ENCODE data around the gene RNF103. TPM values are rescaled to one million over a fixed set of nuclear protein-coding genes. Genes with fewer than 3 reads are reported as not detected.

The RNF103 gene
- total and polyA plus RNA-seq, 2 experiments from 2014 or later: 35.3 to 59.4 TPM

DNA sequence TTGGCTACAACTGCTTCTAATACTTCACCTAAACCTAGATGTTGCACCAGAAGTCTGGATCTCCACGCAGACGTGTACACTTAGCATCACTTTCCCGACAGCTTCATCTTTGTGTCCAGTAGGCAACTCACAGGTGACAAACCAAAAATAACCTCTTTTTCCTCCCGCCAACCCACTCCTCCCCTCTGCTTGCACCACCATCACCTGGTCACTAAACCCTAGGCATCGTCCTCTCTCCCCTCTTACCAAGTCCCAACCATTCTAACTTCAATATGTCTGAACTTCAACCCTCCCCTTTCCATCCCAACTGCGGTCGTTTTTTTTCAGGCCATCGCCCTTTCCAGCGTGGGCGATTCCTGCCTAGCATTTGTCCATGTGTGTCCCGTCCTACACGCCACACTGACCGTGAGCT is 60.0 kb downstream of the RNF103 start:
- peak overlapping the region; percentile 99 for H3K27ac ChIP-seq
- peak overlapping the region; percentile 70 for H3K4me2 ChIP-seq
- 85% methylated on average over 13 of the region's 13 CpGs for WGBS (ENCODE audit: low lambda C conversion rate, missing lambda C conversion rate)
- H2AFZ ChIP-seq: peak overlapping the region; percentile 50
- H3K9me2 ChIP-seq (replicated peaks; ENCODE audit: insufficient read depth): no peaks in the 10 kb centered on the region
- no peaks in the 10 kb centered on the region for H3K9me3 ChIP-seq (ENCODE audit: low read depth)
- H3K4me3 ChIP-seq: no peak overlapping the region
- DNase-seq (ENCODE audit: low spot score): no peak
- H3K36me3 ChIP-seq (replicated peaks; ENCODE audit: insufficient read depth, low read depth): no peaks in the 10 kb centered on the region
- H3K79me2 ChIP-seq: peaks cover 40% of the 10 kb centered on the region
- no peaks in the 10 kb centered on the region for H3K27me3 ChIP-seq
- TF ChIP-seq, protein P1, sequence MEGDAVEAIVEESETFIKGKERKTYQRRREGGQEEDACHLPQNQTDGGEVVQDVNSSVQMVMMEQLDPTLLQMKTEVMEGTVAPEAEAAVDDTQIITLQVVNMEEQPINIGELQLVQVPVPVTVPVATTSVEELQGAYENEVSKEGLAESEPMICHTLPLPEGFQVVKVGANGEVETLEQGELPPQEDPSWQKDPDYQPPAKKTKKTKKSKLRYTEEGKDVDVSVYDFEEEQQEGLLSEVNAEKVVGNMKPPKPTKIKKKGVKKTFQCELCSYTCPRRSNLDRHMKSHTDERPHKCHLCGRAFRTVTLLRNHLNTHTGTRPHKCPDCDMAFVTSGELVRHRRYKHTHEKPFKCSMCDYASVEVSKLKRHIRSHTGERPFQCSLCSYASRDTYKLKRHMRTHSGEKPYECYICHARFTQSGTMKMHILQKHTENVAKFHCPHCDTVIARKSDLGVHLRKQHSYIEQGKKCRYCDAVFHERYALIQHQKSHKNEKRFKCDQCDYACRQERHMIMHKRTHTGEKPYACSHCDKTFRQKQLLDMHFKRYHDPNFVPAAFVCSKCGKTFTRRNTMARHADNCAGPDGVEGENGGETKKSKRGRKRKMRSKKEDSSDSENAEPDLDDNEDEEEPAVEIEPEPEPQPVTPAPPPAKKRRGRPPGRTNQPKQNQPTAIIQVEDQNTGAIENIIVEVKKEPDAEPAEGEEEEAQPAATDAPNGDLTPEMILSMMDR (IDR thresholded peaks at IDR 0.05; ENCODE audit: poor library complexity): no peak
- TF ChIP-seq EZH2phosphoT487 (IDR thresholded peaks at IDR 0.05; ENCODE audit: low read depth, severe bottlenecking, unreplicated experiment) (no peak), EZH2 (IDR thresholded peaks at IDR 0.05; ENCODE audit: borderline replicate concordance) (no peak)
- H3K4me1 ChIP-seq (ENCODE audit: insufficient read depth): peaks cover 9% of the 10 kb centered on the region
- H4K20me1 ChIP-seq (ENCODE audit: insufficient read depth, poor library complexity, severe bottlenecking): no peaks in the 10 kb centered on the region

DNA sequence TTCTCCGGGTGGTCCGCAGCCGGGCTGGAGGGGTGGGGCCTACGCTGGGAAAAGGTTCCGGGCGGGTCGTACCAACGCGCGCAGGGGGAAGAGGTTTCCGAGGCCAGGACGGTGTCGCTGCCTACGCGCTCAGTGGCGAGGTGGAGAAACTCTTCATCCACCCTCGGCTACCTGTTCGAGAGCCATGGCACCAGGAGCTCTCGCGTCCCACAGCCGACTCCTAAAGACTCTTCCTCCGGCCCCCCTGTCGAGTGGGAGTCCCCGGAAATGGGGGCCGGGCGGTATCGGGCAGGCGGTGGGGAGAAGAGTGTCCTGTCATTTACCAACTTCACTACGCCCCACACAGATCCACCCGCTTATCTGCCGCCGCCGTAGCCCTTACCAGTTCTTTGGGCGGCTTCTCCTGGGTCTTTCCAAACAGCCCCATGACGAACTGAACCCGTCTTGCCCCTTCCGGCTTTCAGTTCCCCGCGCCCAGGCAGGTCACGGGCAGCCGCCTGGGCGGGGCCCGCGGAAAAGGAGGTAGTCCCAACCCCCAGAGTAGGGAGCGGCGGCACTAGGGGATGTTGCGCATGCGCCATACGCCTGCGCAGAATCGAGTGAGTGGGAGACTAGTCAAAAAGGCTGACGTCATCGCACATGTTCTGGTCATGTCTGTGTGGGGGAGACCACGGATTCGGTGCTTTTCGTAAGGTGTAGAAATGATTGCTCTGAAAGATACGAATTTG is 60.6 kb downstream of the RNF103 start, which contains the start of gene CHMP3:
TSS of gene CHMP3 (minus strand) at position 522 of the 728 bp plus-strand sequence. CDS start at position 427, 95 bp downstream.
- no peaks in the 10 kb centered on the region for H3K36me3 ChIP-seq (replicated peaks; ENCODE audit: insufficient read depth, low read depth)
- DNase-seq (ENCODE audit: low spot score): peak; percentile 99
- peaks cover 46% of the 10 kb centered on the region for H3K79me2 ChIP-seq
- H3K9me3 ChIP-seq (ENCODE audit: low read depth): no peaks in the 10 kb centered on the region
- peak within 1 kb of the TSS; percentile 99 for H3K27ac ChIP-seq
- H3K9me2 ChIP-seq (replicated peaks; ENCODE audit: insufficient read depth): no peaks in the 10 kb centered on the region
- H3K27me3 ChIP-seq: no peaks in the 10 kb centered on the region
- 1% methylated on average over 54 of the region's 57 CpGs for WGBS (ENCODE audit: low lambda C conversion rate, missing lambda C conversion rate)
- H2AFZ ChIP-seq: peak within 1 kb of the TSS; percentile 87
- peak within 1 kb of the TSS; percentile 92 for H3K4me2 ChIP-seq
- TF ChIP-seq, protein P1 (IDR thresholded peaks at IDR 0.05; ENCODE audit: poor library complexity): no peak
- no peak for TF ChIP-seq EZH2phosphoT487 (IDR thresholded peaks at IDR 0.05; ENCODE audit: low read depth, severe bottlenecking, unreplicated experiment)
- TF ChIP-seq EZH2 (IDR thresholded peaks at IDR 0.05; ENCODE audit: borderline replicate concordance): no peak
- H3K4me1 ChIP-seq (ENCODE audit: insufficient read depth): peaks cover 9% of the 10 kb centered on the region
- no peaks in the 10 kb centered on the region for H4K20me1 ChIP-seq (ENCODE audit: insufficient read depth, poor library complexity, severe bottlenecking)
- peak within 1 kb of the TSS; percentile 92 for H3K4me3 ChIP-seq

DNA sequence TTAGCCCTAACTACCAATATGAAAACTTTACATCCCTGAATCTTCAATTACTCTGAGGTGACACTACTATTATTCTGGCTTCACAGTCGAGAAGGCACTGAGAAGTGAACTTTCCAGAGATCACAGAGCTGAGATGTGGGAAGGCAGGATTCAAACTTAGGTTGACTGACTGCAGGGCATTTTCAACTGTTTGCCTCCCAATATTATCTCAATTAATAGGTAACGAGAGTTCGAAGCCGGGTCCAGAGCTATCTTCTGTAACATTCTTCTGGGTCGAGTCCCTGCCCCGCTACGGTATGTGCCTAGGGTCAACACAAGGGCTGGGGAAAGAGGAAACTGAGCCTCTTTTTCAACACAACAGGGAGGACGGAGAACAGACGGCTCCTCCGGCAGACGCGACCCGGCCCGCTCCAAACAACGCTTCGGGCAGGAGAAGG is 61.2 kb downstream of the RNF103 start:
- no peaks in the 10 kb centered on the region for H3K9me2 ChIP-seq (replicated peaks; ENCODE audit: insufficient read depth)
- H3K36me3 ChIP-seq (replicated peaks; ENCODE audit: insufficient read depth, low read depth): no peaks in the 10 kb centered on the region
- peaks cover 51% of the 10 kb centered on the region for H3K79me2 ChIP-seq
- H4K20me1 ChIP-seq (ENCODE audit: insufficient read depth, poor library complexity, severe bottlenecking): no peaks in the 10 kb centered on the region
- no peak for DNase-seq (ENCODE audit: low spot score)
- H2AFZ ChIP-seq: peak overlapping the region; percentile 87
- peaks cover 9% of the 10 kb centered on the region for H3K4me1 ChIP-seq (ENCODE audit: insufficient read depth)
- no peaks in the 10 kb centered on the region for H3K9me3 ChIP-seq (ENCODE audit: low read depth)
- TF ChIP-seq, protein P1 (IDR thresholded peaks at IDR 0.05; ENCODE audit: poor library complexity): no peak
- TF ChIP-seq EZH2phosphoT487 (IDR thresholded peaks at IDR 0.05; ENCODE audit: low read depth, severe bottlenecking, unreplicated experiment) (no peak), EZH2 (IDR thresholded peaks at IDR 0.05; ENCODE audit: borderline replicate concordance) (no peak)
- H3K27me3 ChIP-seq: no peaks in the 10 kb centered on the region
- WGBS (ENCODE audit: low lambda C conversion rate, missing lambda C conversion rate): 7% methylated on average over 15 of the region's 16 CpGs
- H3K4me2 ChIP-seq: peak overlapping the region; percentile 92
- peak overlapping the region; percentile 92 for H3K4me3 ChIP-seq
- peak overlapping the region; percentile 99 for H3K27ac ChIP-seq

Measured in hepatocyte (in vitro differentiated cells).